NB4 (cell line): Measurements from ENCODE around the gene RBM47.
"Not testable (repeated sequence)": the region's sequence is repeated elsewhere in the genome, so short reads cannot be mapped to it uniquely, and the experiment has no call there.

Experiments used
- DNase-seq: peaks from one replicate; pipeline ENCODE4 v3.0.0; 2010; ENCODE audit warnings: low read depth
- H3K4me3 ChIP-seq: one replicate; pipeline ENCODE4 v1.5.1; 2011; ENCODE audit warnings: mild to moderate bottlenecking, low read depth, low read length, moderate library complexity
- CTCF ChIP-seq: IDR thresholded peaks from one replicate; pipeline ENCODE4 v1.5.1; 2012; ENCODE audit warnings: low read depth, low read length
- MAX ChIP-seq: IDR thresholded peaks from 2 replicates; pipeline ENCODE4 v1.6.1; 2011; ENCODE audit warnings: low read depth, low read length
- MYC ChIP-seq: IDR thresholded peaks from 2 replicates; pipeline ENCODE4 v1.6.1; 2011; ENCODE audit warnings: low read depth, low read length
- POLR2A ChIP-seq: IDR thresholded peaks from 2 replicates; pipeline ENCODE4 v1.6.1; 2011; ENCODE audit warnings: mild to moderate bottlenecking; ENCODE audit not compliant: insufficient read length; ENCODE audit errors: extremely low read depth

The RBM47 gene

GRCh38 chr4:40525752-40526598, 103.7 kb downstream of the RBM47 start:
- no peak for DNase-seq
- TF ChIP-seq CTCF (no peak), MYC (no peak), POLR2A (no peak), MAX (no peak)
- H3K4me3 ChIP-seq, result no peak overlapping the region

GRCh38 chr4:40524366-40525041, 105.2 kb downstream of the RBM47 start:
- no peak for DNase-seq
- TF ChIP-seq MYC (no peak), MAX (no peak), CTCF (no peak), POLR2A (no peak)
- H3K4me3 ChIP-seq, result no peak overlapping the region

GRCh38 chr4:40523581-40523980, 106.1 kb downstream of the RBM47 start:
- DNase-seq, result no peak
- TF ChIP-seq MAX (no peak), CTCF (no peak), POLR2A (no peak), MYC (no peak)
- no peak overlapping the region for H3K4me3 ChIP-seq

- H3K4me3 ChIP-seq, result no peak overlapping the region
- TF ChIP-seq MAX, result no peak
- no peak for TF ChIP-seq CTCF
- no peak for TF ChIP-seq MYC
- no peak for DNase-seq
Observed at GRCh38 chr4:40521957-40522356, 107.7 kb downstream of the RBM47 start.

- no peak overlapping the region for H3K4me3 ChIP-seq
- DNase-seq, result no peak
- no peak for TF ChIP-seq MYC
- TF ChIP-seq CTCF, result no peak
- TF ChIP-seq POLR2A, result no peak
- TF ChIP-seq MAX, result no peak
Observed at GRCh38 chr4:40520533-40520932, 109.1 kb downstream of the RBM47 start.

- not testable (repeated sequence) for H3K4me3 ChIP-seq, DNase-seq
Observed at GRCh38 chr4:40517081-40517480, 112.6 kb downstream of the RBM47 start.
